ENCODE measurements around the gene HDGF.

HDGF gene

GRCh38 chr1:156751451-156751756 lies at the start of gene HDGF:
Gene HDGF (minus strand): TSS chr1:156751675. CDS start chr1:156751429, 246 bp downstream.
- DNase-seq (ENCODE audit: extremely low read depth, insufficient read length), result no peak
- peak within 1 kb of the TSS; percentile 93 for H3K4me3 ChIP-seq (replicated peaks; ENCODE audit: low read depth, low read length)
- H3K36me3 ChIP-seq (ENCODE audit: control insufficient read depth, insufficient read depth, low read length), result no peaks in the 10 kb centered on the region
- H3K27me3 ChIP-seq (replicated peaks; ENCODE audit: control insufficient read depth, insufficient read depth, low read length), result no peaks in the 10 kb centered on the region
- TF ChIP-seq CTCF (IDR thresholded peaks at IDR 0.05; ENCODE audit: insufficient read depth, low read length, poor library complexity, severe bottlenecking), result no peak

DNA sequence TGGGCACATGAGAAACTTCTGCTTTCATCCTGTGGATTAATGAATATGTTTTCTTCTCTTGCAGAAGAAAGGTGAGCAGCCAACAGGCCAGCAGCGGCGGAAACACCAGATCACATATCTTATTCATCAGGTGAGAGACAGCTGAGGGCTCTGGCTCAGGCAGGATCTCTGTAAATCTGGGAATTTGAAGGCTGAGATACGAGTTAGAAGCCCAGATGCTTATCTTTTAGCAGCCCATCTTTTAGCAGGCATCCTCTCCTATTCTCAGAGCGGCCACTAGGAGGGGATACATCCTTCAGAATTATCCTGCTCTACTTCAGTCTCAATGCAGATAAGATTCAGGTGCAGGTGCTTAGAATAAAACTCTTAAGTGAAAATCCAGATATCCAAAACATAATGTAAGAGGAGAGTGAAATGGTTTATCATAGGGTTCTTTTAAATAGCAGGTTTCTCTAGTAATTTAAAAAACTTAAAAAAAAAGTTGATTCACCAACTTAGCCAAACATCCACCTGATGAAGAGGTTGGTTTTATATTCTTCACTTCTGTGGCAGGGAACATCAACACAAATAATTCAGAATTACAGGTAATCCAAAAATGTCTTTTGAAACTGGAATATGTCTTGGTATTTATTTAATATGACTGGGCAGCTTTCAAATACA lies 45.9 kb upstream of the HDGF start:
- DNase-seq (ENCODE audit: extremely low read depth, insufficient read length), result no peak
- Histone ChIP-seq H3K4me3 (replicated peaks; ENCODE audit: low read depth, low read length) (no peak overlapping the region), H3K36me3 (ENCODE audit: control insufficient read depth, insufficient read depth, low read length) (peaks cover 30% of the 10 kb centered on the region), H3K27me3 (replicated peaks; ENCODE audit: control insufficient read depth, insufficient read depth, low read length) (no peaks in the 10 kb centered on the region)
- peak; percentile 87 for TF ChIP-seq CTCF (IDR thresholded peaks at IDR 0.05; ENCODE audit: insufficient read depth, low read length, poor library complexity, severe bottlenecking)

DNA sequence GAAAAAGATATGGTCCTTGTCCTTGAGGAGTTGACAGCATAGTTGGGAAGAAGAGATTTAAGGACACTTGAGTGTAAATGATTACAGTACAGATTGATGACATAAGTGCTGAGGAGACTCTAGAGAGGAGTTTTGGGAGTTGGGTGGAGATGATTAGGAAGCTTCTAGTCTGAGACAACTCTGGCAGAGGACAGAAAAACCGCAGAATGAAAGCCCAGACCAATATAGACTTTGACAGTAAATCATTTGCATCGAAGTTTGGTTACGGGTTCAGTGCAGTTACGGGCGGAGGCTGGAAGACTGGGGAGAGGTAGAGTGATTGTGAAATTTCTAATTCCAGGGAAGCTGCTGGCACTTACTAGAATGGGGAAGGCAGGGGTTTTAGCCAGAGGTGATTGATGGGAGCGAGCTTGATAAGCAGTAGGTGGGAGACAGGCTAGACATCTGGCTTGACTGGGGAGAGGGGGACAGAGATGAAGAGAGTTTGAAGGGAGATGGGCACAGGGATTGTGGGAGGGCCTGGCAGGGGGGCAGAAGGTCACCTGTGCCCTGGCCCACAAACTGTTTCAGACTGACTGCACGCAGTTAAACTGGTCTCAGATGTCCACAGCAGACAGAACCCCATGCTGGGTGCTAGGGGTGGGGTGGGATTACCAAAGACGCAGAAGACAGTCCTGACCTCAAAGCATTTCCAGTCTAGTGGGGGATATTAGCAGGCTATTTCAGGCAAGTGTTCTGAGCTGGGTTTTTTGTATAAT lies 45.0 kb upstream of the HDGF start:
- Histone ChIP-seq H3K27me3 (replicated peaks; ENCODE audit: control insufficient read depth, insufficient read depth, low read length) (no peaks in the 10 kb centered on the region), H3K36me3 (ENCODE audit: control insufficient read depth, insufficient read depth, low read length) (peaks cover 30% of the 10 kb centered on the region), H3K4me3 (replicated peaks; ENCODE audit: low read depth, low read length) (no peak overlapping the region)
- no peak for DNase-seq (ENCODE audit: extremely low read depth, insufficient read length)
- TF ChIP-seq CTCF (IDR thresholded peaks at IDR 0.05; ENCODE audit: insufficient read depth, low read length, poor library complexity, severe bottlenecking), result no peak

- TF ChIP-seq CTCF (IDR thresholded peaks at IDR 0.05; ENCODE audit: insufficient read depth, low read length, poor library complexity, severe bottlenecking), result no peak
- peaks cover 32% of the 10 kb centered on the region for H3K36me3 ChIP-seq (ENCODE audit: control insufficient read depth, insufficient read depth, low read length)
- no peak for DNase-seq (ENCODE audit: extremely low read depth, insufficient read length)
- no peak overlapping the region for H3K4me3 ChIP-seq (replicated peaks; ENCODE audit: low read depth, low read length)
- H3K27me3 ChIP-seq (replicated peaks; ENCODE audit: control insufficient read depth, insufficient read depth, low read length), result no peaks in the 10 kb centered on the region
These were observed 44.3 kb upstream of the HDGF start for GRCh38 chr1:156795787-156796186.

- TF ChIP-seq CTCF (IDR thresholded peaks at IDR 0.05; ENCODE audit: insufficient read depth, low read length, poor library complexity, severe bottlenecking), result no peak
- H3K27me3 ChIP-seq (replicated peaks; ENCODE audit: control insufficient read depth, insufficient read depth, low read length), result no peaks in the 10 kb centered on the region
- no peak for DNase-seq (ENCODE audit: extremely low read depth, insufficient read length)
- no peak overlapping the region for H3K4me3 ChIP-seq (replicated peaks; ENCODE audit: low read depth, low read length)
- peaks cover 30% of the 10 kb centered on the region for H3K36me3 ChIP-seq (ENCODE audit: control insufficient read depth, insufficient read depth, low read length)
These were observed 43.9 kb upstream of the HDGF start for GRCh38 chr1:156795374-156795733.

All from GM06990 (cell line).